PC-3 (cell line): ENCODE data around the gene TEX9. TPM values are rescaled to one million over a fixed set of nuclear protein-coding genes. Genes with fewer than 3 reads are reported as not detected.
"Not testable (repeated sequence)": the region's sequence is repeated elsewhere in the genome, so short reads cannot be mapped to it uniquely, and the experiment has no call there.

ENCODE experiments used
- ATAC-seq: fragments of 200-7000 bp; cut with Tn5 transposase; 2 replicates; pipeline ENCODE4 v1.9.1; 2020; ENCODE audit warnings: mild to moderate bottlenecking, moderate library complexity
- Bru-seq: library from RNA; stranded (reverse); fragments of 400-500 nt; gene quantifications from one replicate; lab custom pipeline; 2021; lab: Mats Ljungman, UMichigan
- BruChase-seq, 2 experiments: library from RNA; stranded (reverse); fragments of 400-500 nt; gene quantifications; one replicate each; lab custom pipeline; 2021; lab: Mats Ljungman, UMichigan
- BruUV-seq: library from RNA; stranded (reverse); fragments of 400-500 nt; replicated peaks from 2 replicates; lab custom pipeline; 2021; lab: Mats Ljungman, UMichigan
- CTCF ChIA-PET: fragments of 300-600 bp; sonication (Branson Sonifier 250); formaldehyde crosslinking; loops from one replicate; lab custom pipeline; 2022; ENCODE audit warnings: antibody characterized with exemption; lab: Charles Lee
- POLR2A ChIA-PET: fragments of 300-600 bp; sonication (Branson Sonifier 250); formaldehyde crosslinking; loops from one replicate; lab custom pipeline; 2022; ENCODE audit warnings: antibody characterized with exemption; ENCODE audit not compliant: unreplicated experiment; lab: Charles Lee
- DNase-seq: peaks from one replicate; pipeline ENCODE4 v3.0.0-alpha.2; 2015
- H2AFZ ChIP-seq: fragments of 300-600 bp; sonication (generic); 2 replicates; pipeline ENCODE4 v1.6.0; 2016; ENCODE audit warnings: antibody characterized with exemption, low read length
- H3F3A ChIP-seq: fragments of 300-600 bp; sonication (generic); one replicate; pipeline ENCODE4 v1.6.0; 2017; ENCODE audit warnings: antibody characterized with exemption, low read length, control low read depth, mild to moderate bottlenecking; ENCODE audit not compliant: unreplicated experiment
- H3K27ac ChIP-seq: fragments of 300-600 bp; sonication (generic); 2 replicates; pipeline ENCODE4 v1.5.1; 2016; ENCODE audit warnings: mild to moderate bottlenecking, low read length
- H3K27me3 ChIP-seq: fragments of 300-600 bp; sonication (generic); 2 replicates; pipeline ENCODE4 v1.6.1; 2016; ENCODE audit warnings: low read length, mixed read lengths
- H3K36me3 ChIP-seq: fragments of 300-600 bp; sonication (generic); 2 replicates; pipeline ENCODE4 v1.6.1; 2016; ENCODE audit warnings: low read depth, mixed run types, low read length, mixed read lengths
- H3K4me1 ChIP-seq: fragments of 300-600 bp; sonication (generic); 2 replicates; pipeline ENCODE4 v1.5.1; 2016; ENCODE audit warnings: low read length; ENCODE audit not compliant: insufficient read depth
- H3K4me2 ChIP-seq: fragments of 300-600 bp; sonication (generic); 2 replicates; pipeline ENCODE4 v1.6.0; 2016; ENCODE audit warnings: low read length
- H3K4me3 ChIP-seq: fragments of 300-600 bp; sonication (generic); 2 replicates; pipeline ENCODE4 v1.5.1; 2016; ENCODE audit warnings: mild to moderate bottlenecking, low read length, mixed read lengths
- H3K79me2 ChIP-seq: fragments of 300-600 bp; sonication (generic); 2 replicates; pipeline ENCODE4 v1.6.1; 2017; ENCODE audit warnings: low read length, mixed read lengths
- H3K9ac ChIP-seq: fragments of 300-600 bp; sonication (generic); 2 replicates; pipeline ENCODE4 v1.6.0; 2016; ENCODE audit warnings: mild to moderate bottlenecking, low read length
- H3K9me2 ChIP-seq: fragments of 300-600 bp; sonication (generic); replicated peaks from 2 replicates; pipeline ENCODE4 v1.6.1; 2016; ENCODE audit warnings: mixed run types, low read length, mixed read lengths
- H3K9me3 ChIP-seq: fragments of 300-600 bp; sonication (generic); 2 replicates; pipeline ENCODE4 v1.6.1; 2016; ENCODE audit warnings: low read length, mixed read lengths
- H4K20me1 ChIP-seq: fragments of 300-600 bp; sonication (generic); 2 replicates; pipeline ENCODE4 v1.6.1; 2016; ENCODE audit warnings: low read length, mixed read lengths
- CTCF ChIP-seq: fragments of 300-600 bp; sonication (generic); conservative IDR thresholded peaks from 2 replicates; pipeline ENCODE4 v1.5.1; 2017; ENCODE audit warnings: antibody characterized with exemption, low read depth, mild to moderate bottlenecking, low read length
- EZH2 ChIP-seq: fragments of 300-600 bp; sonication (generic); IDR thresholded peaks from one replicate; pipeline ENCODE4 v1.6.1; 2017; ENCODE audit warnings: antibody characterized with exemption, mild to moderate bottlenecking, low read length; ENCODE audit not compliant: unreplicated experiment
- EZH2phosphoT487 ChIP-seq: fragments of 300-600 bp; sonication (generic); IDR thresholded peaks from 2 replicates; pipeline ENCODE4 v1.6.1; 2018; ENCODE audit warnings: mild to moderate bottlenecking, antibody characterized with exemption, low read length, borderline replicate concordance
- intact Hi-C: fragments of 100-400 bp; cut with micrococcal nuclease; formaldehyde crosslinking; loops from 2 replicates; pipeline ENCODE4 v1.9.0; 2023
- long read RNA-seq: library from polyadenylated mRNA; unstranded; transcript quantifications from one replicate; pipeline ENCODE4 v2.0.0, GENCODE V29; 2021; ENCODE audit not compliant: unreplicated experiment
- total RNA-seq: library from RNA; depleted of rRNA; stranded (reverse); fragments of >200 nt; gene quantifications from 2 replicates; pipeline ENCODE4 v1.2.3, GENCODE V29; 2014; rRNA removed

Gene TEX9
- 2.4 and 3.3 TPM in 2 replicates for total RNA-seq
- Bru-seq, nascent RNA, result percentile 41 among the genes with signal in this experiment
- percentile 34 among the genes with signal in this experiment for BruChase-seq, experiment 1, labeled RNA remaining after a 6-hour chase
- percentile 51 among the genes with signal in this experiment for BruChase-seq, experiment 2, labeled RNA remaining after a 2-hour chase
- long read RNA-seq, partial matches to known transcripts, result 3 of 7 reads
- long read RNA-seq, other reads (novel, unspliced or antisense), result 4 of 7 reads

- H2AFZ ChIP-seq, result peak within 1 kb of the TSS; percentile 99
- H3K36me3 ChIP-seq, result no peaks in the 10 kb centered on the region
- ATAC-seq (peak; percentile 98), DNase-seq (peak; percentile 77)
- no peaks in the 10 kb centered on the region for H3K4me1 ChIP-seq
- TF ChIP-seq CTCF, result no peak
- H3K9me2 ChIP-seq, result no peaks in the 10 kb centered on the region
- H3F3A ChIP-seq, result no peaks in the 10 kb centered on the region
- intact Hi-C loops, result loop anchor here (2.0 to 5.0 kb wide), 2 partner anchors 64 to 118 kb away; no protein-coding TSS in a partner anchor
- POLR2A ChIA-PET, result no interaction called here
- H4K20me1 ChIP-seq, result no peaks in the 10 kb centered on the region
- no peaks in the 10 kb centered on the region for H3K9me3 ChIP-seq
- peak within 1 kb of the TSS; percentile 84 for H3K4me2 ChIP-seq
- no peaks in the 10 kb centered on the region for H3K27me3 ChIP-seq
- peak within 1 kb of the TSS; percentile 97 for H3K4me3 ChIP-seq
- no TSS peak for BruUV-seq
- no peaks in the 10 kb centered on the region for H3K79me2 ChIP-seq
- no peak within 1 kb of the TSS for H3K27ac ChIP-seq
- peak within 1 kb of the TSS; percentile 72 for H3K9ac ChIP-seq
- CTCF ChIA-PET, result no interaction called here
Measured at GRCh38 chr15:56365075-56365711, at the start of gene TEX9. TSS of gene TEX9 (plus strand) at chr15:56365426. CDS start at chr15:56365451, 25 bp downstream.

GRCh38 chr15:56316561-56316960, 48.7 kb upstream of the TEX9 start:
- H3K4me3 ChIP-seq, H2AFZ ChIP-seq, H3K9me2 ChIP-seq, H3K4me1 ChIP-seq, H3K79me2 ChIP-seq, DNase-seq, POLR2A ChIA-PET, BruUV-seq, intact Hi-C loops, H3K27me3 ChIP-seq, H4K20me1 ChIP-seq, H3K9me3 ChIP-seq, H3K4me2 ChIP-seq, H3K9ac ChIP-seq, H3F3A ChIP-seq, ATAC-seq, H3K36me3 ChIP-seq, H3K27ac ChIP-seq, CTCF ChIA-PET: not testable (repeated sequence)

- H3K27me3 ChIP-seq, result no peaks in the 10 kb centered on the region
- H2AFZ ChIP-seq, result no peak overlapping the region
- DNase-seq (no peak), ATAC-seq (no peak)
- no peaks in the 10 kb centered on the region for H4K20me1 ChIP-seq
- no peak overlapping the region for H3K4me2 ChIP-seq
- CTCF ChIA-PET, result no interaction called here
- H3K36me3 ChIP-seq, result no peaks in the 10 kb centered on the region
- no TSS peak for BruUV-seq
- no peaks in the 10 kb centered on the region for H3F3A ChIP-seq
- no peak overlapping the region for H3K4me3 ChIP-seq
- H3K79me2 ChIP-seq, result no peaks in the 10 kb centered on the region
- H3K27ac ChIP-seq, result no peak overlapping the region
- intact Hi-C loops, result no loop called here
- POLR2A ChIA-PET, result no interaction called here
- peaks cover 11% of the 10 kb centered on the region for H3K4me1 ChIP-seq
- TF ChIP-seq CTCF, result no peak
- TF ChIP-seq EZH2phosphoT487, result no peak
- TF ChIP-seq EZH2, result no peak
- H3K9me3 ChIP-seq, result no peaks in the 10 kb centered on the region
- no peak overlapping the region for H3K9ac ChIP-seq
- H3K9me2 ChIP-seq, result no peaks in the 10 kb centered on the region
Measured at GRCh38 chr15:56320316-56320715, 44.9 kb upstream of the TEX9 start.
